IMR-90 (cell line): Measurements from ENCODE around the gene ZNF768. TPM values are rescaled to one million over a fixed set of nuclear protein-coding genes. Genes with fewer than 3 reads are reported as not detected.

Experiments
- ATAC-seq: fragments of 200-7000 bp; cut with Tn5 transposase; 2 replicates; pipeline ENCODE4 v1.9.1; 2020; ENCODE audit warnings: low read depth, mild to moderate bottlenecking, moderate library complexity
- BruUV-seq: library from RNA; stranded (reverse); fragments of 400-500 nt; replicated peaks from 2 replicates; lab custom pipeline; 2021; lab: Mats Ljungman, UMichigan
- CTCF ChIA-PET: fragments of 300-600 bp; formaldehyde crosslinking; extraction: SDS; loops from one replicate; lab custom pipeline; 2021; ENCODE audit warnings: antibody characterized with exemption; lab: Yijun Ruan, JAX
- POLR2A ChIA-PET: fragments of 300-600 bp; sonication (Branson Sonifier 250); formaldehyde crosslinking; loops from one replicate; lab custom pipeline; 2022; ENCODE audit warnings: antibody characterized with exemption; ENCODE audit not compliant: unreplicated experiment; lab: Charles Lee
- DNase-seq: peaks from one replicate; pipeline ENCODE4 v3.0.0; 2013
- H2AFZ ChIP-seq: replicated peaks from 2 replicates; pipeline ENCODE3; 2013; ENCODE audit warnings: low read length, mild to moderate bottlenecking; ENCODE audit not compliant: poor library complexity
- H2AK5ac ChIP-seq: 2 replicates; pipeline ENCODE4 v1.6.1; 2013; ENCODE audit warnings: low read depth, low read length, inconsistent platforms
- H2AK9ac ChIP-seq: replicated peaks from 2 replicates; pipeline ENCODE3; 2013; ENCODE audit warnings: mild to moderate bottlenecking, low read depth, low read length, moderate library complexity; ENCODE audit not compliant: poor library complexity
- H2BK120ac ChIP-seq: 2 replicates; pipeline ENCODE4 v1.6.1; 2013; ENCODE audit warnings: low read depth, low read length, inconsistent platforms
- H2BK15ac ChIP-seq: 3 replicates; pipeline ENCODE4 v1.6.1; 2013; ENCODE audit warnings: low read depth, low read length, inconsistent platforms
- H2BK20ac ChIP-seq: 2 replicates; pipeline ENCODE4 v1.6.1; 2013; ENCODE audit warnings: low read depth, mild to moderate bottlenecking, inconsistent platforms, low read length, moderate library complexity
- H2BK5ac ChIP-seq: 2 replicates; pipeline ENCODE4 v1.6.1; 2013; ENCODE audit warnings: mild to moderate bottlenecking, low read depth, low read length, inconsistent platforms; ENCODE audit not compliant: poor library complexity, severe bottlenecking
- H3K14ac ChIP-seq: replicated peaks from 2 replicates; pipeline ENCODE4 v1.6.1; 2013; ENCODE audit warnings: low read depth, low read length, inconsistent platforms
- H3K18ac ChIP-seq: 2 replicates; pipeline ENCODE4 v1.6.1; 2013; ENCODE audit warnings: low read depth, low read length, control low read depth
- H3K23ac ChIP-seq: 2 replicates; pipeline ENCODE4 v1.6.1; 2013; ENCODE audit warnings: low read depth, low read length, inconsistent platforms
- H3K27ac ChIP-seq: 2 replicates; pipeline ENCODE4 v1.5.1; 2013; ENCODE audit warnings: mild to moderate bottlenecking, control low read depth, low read length; ENCODE audit not compliant: insufficient read depth
- H3K27me3 ChIP-seq: 2 replicates; pipeline ENCODE4 v1.6.1; 2013; ENCODE audit warnings: low read length; ENCODE audit not compliant: control insufficient read depth, insufficient read depth
- H3K36me3 ChIP-seq: 2 replicates; pipeline ENCODE4 v1.6.1; 2013; ENCODE audit warnings: low read length, mixed read lengths; ENCODE audit not compliant: control insufficient read depth, insufficient read depth
- H3K4ac ChIP-seq: 2 replicates; pipeline ENCODE4 v1.6.1; 2013; ENCODE audit warnings: low read depth, low read length, inconsistent platforms
- H3K4me1 ChIP-seq: 2 replicates; pipeline ENCODE4 v1.6.1; 2013; ENCODE audit warnings: low read length, mixed read lengths; ENCODE audit not compliant: control insufficient read depth, insufficient read depth
- H3K4me2 ChIP-seq: 2 replicates; pipeline ENCODE4 v1.6.1; 2013; ENCODE audit warnings: low read depth, mild to moderate bottlenecking, control low read depth, low read length, moderate library complexity
- H3K4me3 ChIP-seq: 2 replicates; pipeline ENCODE4 v1.5.1; 2013; ENCODE audit warnings: low read depth, mild to moderate bottlenecking, control low read depth, low read length, moderate library complexity; ENCODE audit not compliant: insufficient read depth
- H3K56ac ChIP-seq: 2 replicates; pipeline ENCODE4 v1.6.1; 2013; ENCODE audit warnings: low read length, inconsistent platforms; ENCODE audit not compliant: insufficient read depth; ENCODE audit errors: extremely low read depth
- H3K79me1 ChIP-seq, 2 experiments: 2 replicates each; pipeline ENCODE4 v1.6.1; 2013; ENCODE audit warnings: low read length in 2 of 2, inconsistent platforms in 1 of 2, low read depth in 1 of 2
- H3K9ac ChIP-seq: 2 replicates; pipeline ENCODE4 v1.6.1; 2013; ENCODE audit warnings: low read depth, low read length, control low read depth
- H3K9me1 ChIP-seq: 2 replicates; pipeline ENCODE4 v1.6.1; 2013; ENCODE audit warnings: low read length, inconsistent platforms; ENCODE audit not compliant: insufficient read depth
- H3K9me3 ChIP-seq: 2 replicates; pipeline ENCODE4 v1.6.1; 2013; ENCODE audit warnings: low read length; ENCODE audit not compliant: control insufficient read depth, insufficient read depth
- H4K20me1 ChIP-seq: 2 replicates; pipeline ENCODE4 v1.6.1; 2013; ENCODE audit warnings: low read length, inconsistent platforms; ENCODE audit not compliant: insufficient read depth
- H4K5ac ChIP-seq: 2 replicates; pipeline ENCODE4 v1.6.1; 2013; ENCODE audit warnings: mild to moderate bottlenecking, low read depth, low read length, control low read depth
- H4K8ac ChIP-seq, 2 experiments: 2 replicates each; pipeline ENCODE4 v1.6.1; 2013; ENCODE audit warnings: low read depth in 2 of 2, low read length in 2 of 2, control low read depth in 1 of 2, inconsistent platforms in 1 of 2
- H4K91ac ChIP-seq: 2 replicates; pipeline ENCODE4 v1.6.1; 2013; ENCODE audit warnings: low read depth, low read length, inconsistent platforms; ENCODE audit not compliant: insufficient read depth
- FOS ChIP-seq: fragments of 150-350 bp; IDR thresholded peaks from 2 replicates; pipeline ENCODE4 v1.6.1; 2016; ENCODE audit warnings: low read depth, low read length
- POLR2A ChIP-seq: IDR thresholded peaks from 2 replicates; pipeline ENCODE4 v1.6.1; 2012; ENCODE audit warnings: mild to moderate bottlenecking, low read depth, low read length
- SMC3 ChIP-seq: fragments of 150-350 bp; IDR thresholded peaks from 2 replicates; pipeline ENCODE4 v1.6.1; 2016; ENCODE audit warnings: low read depth, mild to moderate bottlenecking, antibody characterized with exemption, low read length, moderate library complexity
- WGBS, 2 experiments: methylation state at CpG; one replicate each; pipeline versions ENCODE4 v1.1.5 to v1.1.7; 2013; ENCODE audit warnings: missing lambda C conversion rate in 2 of 2; ENCODE audit not compliant: insufficient read length in 1 of 2; ENCODE audit errors: extremely low coverage in 2 of 2; 5-methylcytosine and 5-hydroxymethylcytosine counted together
- dilution Hi-C: fragments of 300-500 bp; cut with HindIII; formaldehyde crosslinking; loops from one replicate; pipeline ENCODE4 v1.14.3; 2018; ENCODE audit warnings: low sequenced_read_pairs; ENCODE audit not compliant: unreplicated experiment
- in situ Hi-C: fragments of 300-500 bp; cut with MboI; formaldehyde crosslinking; loops from 3 replicates; pipeline ENCODE4 v1.14.3; 2019; ENCODE audit warnings: low sequenced_read_pairs, inconsistent platforms, mixed read lengths
- intact Hi-C: fragments of 100-400 bp; cut with micrococcal nuclease; formaldehyde crosslinking; loops from 2 replicates; pipeline ENCODE4 v1.10.0; 2022
- polyA plus RNA-seq, 3 experiments: library from polyadenylated mRNA; depleted of rRNA; stranded (reverse); fragments of >200 nt; gene quantifications; 2 replicates each; pipeline ENCODE4 v1.2.3, GENCODE V29; 2012; ENCODE audit warnings: low replicate concordance in 1 of 3
- total RNA-seq: library from RNA; depleted of rRNA; stranded (reverse); fragments of >200 nt; gene quantifications from 2 replicates; pipeline ENCODE4 v1.2.3, GENCODE V29; 2012
- TF ChIP-seq, protein P1 (sequence below): conservative IDR thresholded peaks from 2 replicates; pipeline ENCODE4 v1.5.1; 2012; ENCODE audit warnings: mild to moderate bottlenecking, low read depth, low read length, improper control_type of control experiment

ZNF768 gene
- total and polyA plus RNA-seq, 2 of the 4 experiments (the other 2 are of a cell fraction) = 9.3 to 22.1 TPM

DNA sequence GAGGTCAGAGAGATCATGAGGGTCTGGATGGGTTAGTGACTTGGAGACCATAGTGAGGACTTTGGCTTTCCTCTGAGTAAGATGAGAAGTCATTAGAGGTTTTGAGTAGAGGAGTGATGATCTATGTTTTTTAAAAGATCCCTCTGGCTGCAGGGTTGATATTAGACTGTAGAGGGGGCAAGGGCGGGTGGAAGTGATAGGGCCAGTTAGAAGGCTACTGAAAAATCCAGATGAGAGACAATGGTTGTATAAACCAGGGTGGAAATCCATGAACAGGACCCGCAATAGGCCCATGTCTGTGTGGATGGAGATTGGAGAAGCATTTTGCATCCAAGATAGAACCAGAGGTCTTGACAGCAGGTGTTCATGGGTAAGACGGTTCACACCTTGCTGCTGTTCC, 44.0 kb downstream of the ZNF768 start:
- H4K8ac ChIP-seq = no peak overlapping the region
- intact Hi-C loops (no loop called here), in situ Hi-C loops (no loop called here), dilution Hi-C loops (no loop called here)
- H3K4me1 ChIP-seq = 0 out of 2 replicates have a peak, but pooled peaks cover 2% of the 10 kb centered on the region
- H4K5ac ChIP-seq = no peak overlapping the region
- no peak overlapping the region for H3K27ac ChIP-seq
- no peak overlapping the region for H2BK120ac ChIP-seq
- H3K23ac ChIP-seq = no peak overlapping the region
- H2AFZ ChIP-seq = no peak overlapping the region
- no peak overlapping the region for H3K4ac ChIP-seq
- no peaks in the 10 kb centered on the region for H3K79me1 ChIP-seq
- no peak overlapping the region for H3K9ac ChIP-seq
- no peak overlapping the region for H3K4me2 ChIP-seq
- H3K27me3 ChIP-seq = peaks cover 37% of the 10 kb centered on the region
- H2BK20ac ChIP-seq = no peak overlapping the region
- ChIA-PET CTCF (interaction anchor here (0.7 kb wide), 1 partner anchor 33 kb away, joined by 3 read pairs; no protein-coding TSS in a partner anchor), POLR2A (no interaction called here)
- ATAC-seq = no peak
- no peak overlapping the region for H3K56ac ChIP-seq
- no peak overlapping the region for H3K4me3 ChIP-seq
- 82% methylated on average over 3 of the region's 3 CpGs; no CpG with 5 or more reads in 1 of the 2 experiments for WGBS, 2 experiments
- DNase-seq = no peak
- no peaks in the 10 kb centered on the region for H3K36me3 ChIP-seq
- no peak overlapping the region for H3K18ac ChIP-seq
- TF ChIP-seq POLR2A (no peak), SMC3 (no peak), FOS (no peak)
- TF ChIP-seq, protein P1, sequence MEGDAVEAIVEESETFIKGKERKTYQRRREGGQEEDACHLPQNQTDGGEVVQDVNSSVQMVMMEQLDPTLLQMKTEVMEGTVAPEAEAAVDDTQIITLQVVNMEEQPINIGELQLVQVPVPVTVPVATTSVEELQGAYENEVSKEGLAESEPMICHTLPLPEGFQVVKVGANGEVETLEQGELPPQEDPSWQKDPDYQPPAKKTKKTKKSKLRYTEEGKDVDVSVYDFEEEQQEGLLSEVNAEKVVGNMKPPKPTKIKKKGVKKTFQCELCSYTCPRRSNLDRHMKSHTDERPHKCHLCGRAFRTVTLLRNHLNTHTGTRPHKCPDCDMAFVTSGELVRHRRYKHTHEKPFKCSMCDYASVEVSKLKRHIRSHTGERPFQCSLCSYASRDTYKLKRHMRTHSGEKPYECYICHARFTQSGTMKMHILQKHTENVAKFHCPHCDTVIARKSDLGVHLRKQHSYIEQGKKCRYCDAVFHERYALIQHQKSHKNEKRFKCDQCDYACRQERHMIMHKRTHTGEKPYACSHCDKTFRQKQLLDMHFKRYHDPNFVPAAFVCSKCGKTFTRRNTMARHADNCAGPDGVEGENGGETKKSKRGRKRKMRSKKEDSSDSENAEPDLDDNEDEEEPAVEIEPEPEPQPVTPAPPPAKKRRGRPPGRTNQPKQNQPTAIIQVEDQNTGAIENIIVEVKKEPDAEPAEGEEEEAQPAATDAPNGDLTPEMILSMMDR = 0 out of 2 replicates have a peak, but pooled peaks have one; percentile 14
- H2AK9ac ChIP-seq = no peak overlapping the region
- H4K20me1 ChIP-seq = no peaks in the 10 kb centered on the region
- H4K91ac ChIP-seq = no peak overlapping the region
- no peaks in the 10 kb centered on the region for H3K9me3 ChIP-seq
- no TSS peak for BruUV-seq
- H2BK5ac ChIP-seq = no peak overlapping the region
- no peak overlapping the region for H2AK5ac ChIP-seq
- H3K14ac ChIP-seq = no peak overlapping the region
- 0 out of 2 replicates have a peak, but pooled peaks cover 2% of the 10 kb centered on the region for H3K9me1 ChIP-seq
- no peak overlapping the region for H2BK15ac ChIP-seq
